Measurements from ENCODE around the gene PPFIA2.

GRCh38 chr12:81439344-81439743, 319.8 kb downstream of the PPFIA2 start:
- no peak for TF ChIP-seq CTCF (IDR thresholded peaks at IDR 0.05)
- TF ChIP-seq POLR2AphosphoS5 (IDR thresholded peaks at IDR 0.05): no peak
- no peak for TF ChIP-seq POLR2A (IDR thresholded peaks at IDR 0.05)
